ENCODE data around the gene SLC37A1.

Gene SLC37A1

DNA sequence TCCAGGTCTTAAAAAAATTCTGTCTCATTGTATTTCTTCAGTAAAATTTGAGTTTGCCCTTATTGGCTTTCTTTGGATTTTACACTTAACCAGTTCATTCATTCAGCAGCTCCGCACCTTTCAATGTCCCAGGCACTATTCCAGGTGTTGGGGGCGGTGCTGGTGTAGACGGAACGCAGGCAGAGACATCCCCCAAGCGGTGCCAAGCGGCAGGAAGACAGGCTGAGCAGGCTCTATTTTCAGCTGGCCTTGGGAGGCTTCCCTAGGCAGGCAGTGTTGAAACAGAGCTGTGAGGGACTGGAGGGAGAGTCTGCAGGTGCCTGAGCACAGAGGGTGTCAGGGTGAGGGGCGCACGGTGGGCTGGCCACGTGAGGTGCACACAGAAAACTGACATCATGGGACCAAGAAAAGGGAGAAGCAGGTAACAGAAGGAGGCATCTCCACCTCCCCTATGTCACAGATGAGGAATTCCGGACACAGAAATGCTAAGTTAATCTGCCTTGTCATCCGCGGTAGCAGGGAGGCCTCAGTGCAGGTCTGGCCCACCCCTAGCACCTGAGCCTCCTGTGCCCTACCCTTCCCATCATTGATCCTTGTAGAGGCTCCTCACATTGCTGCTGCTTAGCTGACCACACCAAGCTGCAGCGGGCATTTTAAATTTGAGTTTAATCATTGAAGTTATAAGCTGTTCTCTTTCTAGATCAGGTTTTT is 40.8 kb downstream of the SLC37A1 start:
- no peak overlapping the region for H3K27ac ChIP-seq
- no peak overlapping the region for H3K4me2 ChIP-seq (ENCODE audit: low read length)
- no peaks in the 10 kb centered on the region for H3K79me2 ChIP-seq
- H3K4me3 ChIP-seq (ENCODE audit: low read depth, low read length), result no peak overlapping the region
- no peaks in the 10 kb centered on the region for H3K36me3 ChIP-seq (ENCODE audit: control insufficient read depth, insufficient read depth, low read length)
- no peaks in the 10 kb centered on the region for H3K4me1 ChIP-seq
- H3K27me3 ChIP-seq (ENCODE audit: control insufficient read depth, insufficient read depth, low read length), result no peaks in the 10 kb centered on the region
- H3K9ac ChIP-seq, result no peak overlapping the region
- no peaks in the 10 kb centered on the region for H3K9me3 ChIP-seq (ENCODE audit: control insufficient read depth, low read length)
- TF ChIP-seq, protein P1, sequence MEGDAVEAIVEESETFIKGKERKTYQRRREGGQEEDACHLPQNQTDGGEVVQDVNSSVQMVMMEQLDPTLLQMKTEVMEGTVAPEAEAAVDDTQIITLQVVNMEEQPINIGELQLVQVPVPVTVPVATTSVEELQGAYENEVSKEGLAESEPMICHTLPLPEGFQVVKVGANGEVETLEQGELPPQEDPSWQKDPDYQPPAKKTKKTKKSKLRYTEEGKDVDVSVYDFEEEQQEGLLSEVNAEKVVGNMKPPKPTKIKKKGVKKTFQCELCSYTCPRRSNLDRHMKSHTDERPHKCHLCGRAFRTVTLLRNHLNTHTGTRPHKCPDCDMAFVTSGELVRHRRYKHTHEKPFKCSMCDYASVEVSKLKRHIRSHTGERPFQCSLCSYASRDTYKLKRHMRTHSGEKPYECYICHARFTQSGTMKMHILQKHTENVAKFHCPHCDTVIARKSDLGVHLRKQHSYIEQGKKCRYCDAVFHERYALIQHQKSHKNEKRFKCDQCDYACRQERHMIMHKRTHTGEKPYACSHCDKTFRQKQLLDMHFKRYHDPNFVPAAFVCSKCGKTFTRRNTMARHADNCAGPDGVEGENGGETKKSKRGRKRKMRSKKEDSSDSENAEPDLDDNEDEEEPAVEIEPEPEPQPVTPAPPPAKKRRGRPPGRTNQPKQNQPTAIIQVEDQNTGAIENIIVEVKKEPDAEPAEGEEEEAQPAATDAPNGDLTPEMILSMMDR (IDR thresholded peaks at IDR 0.05), result no peak
- H2AFZ ChIP-seq, result no peak overlapping the region

DNA sequence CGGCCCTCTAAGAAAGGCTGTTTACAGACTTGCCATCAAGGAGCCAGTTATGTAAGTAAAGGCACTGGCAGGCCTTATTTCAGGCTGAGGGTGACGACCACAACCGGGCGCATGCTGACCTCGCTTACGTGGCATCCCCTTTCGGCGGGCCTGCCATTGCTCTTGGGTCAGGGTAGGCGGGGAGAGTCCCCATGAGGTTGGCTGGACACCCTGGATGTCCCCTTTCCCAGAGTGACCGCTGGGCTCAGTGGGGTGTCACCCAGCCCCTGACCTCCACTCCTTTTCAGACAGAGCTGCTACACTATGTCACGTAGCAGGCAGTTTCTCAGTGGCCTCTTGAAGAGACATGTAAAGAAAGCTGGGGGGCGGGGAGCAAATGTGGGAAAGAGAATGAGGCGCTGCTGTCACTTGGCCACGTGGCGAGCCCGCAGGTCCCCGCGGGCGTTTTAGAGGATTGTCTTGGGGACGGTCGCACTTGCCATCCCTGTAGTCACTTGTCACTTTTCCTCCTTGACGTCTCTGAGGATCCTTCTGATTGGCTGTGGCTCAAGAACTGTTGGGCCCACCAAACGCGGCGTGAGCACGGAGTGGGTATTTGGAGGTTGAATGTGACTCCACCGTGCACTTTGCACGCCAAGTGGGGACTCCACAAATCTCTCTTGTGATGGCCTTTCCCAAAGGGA is 42.2 kb downstream of the SLC37A1 start:
- no peaks in the 10 kb centered on the region for H3K36me3 ChIP-seq (ENCODE audit: control insufficient read depth, insufficient read depth, low read length)
- no peak overlapping the region for H3K4me2 ChIP-seq (ENCODE audit: low read length)
- H3K27ac ChIP-seq, result no peak overlapping the region
- H3K4me1 ChIP-seq, result no peaks in the 10 kb centered on the region
- no peaks in the 10 kb centered on the region for H3K27me3 ChIP-seq (ENCODE audit: control insufficient read depth, insufficient read depth, low read length)
- H3K4me3 ChIP-seq (ENCODE audit: low read depth, low read length), result no peak overlapping the region
- TF ChIP-seq, protein P1 (IDR thresholded peaks at IDR 0.05), result no peak
- H3K9me3 ChIP-seq (ENCODE audit: control insufficient read depth, low read length), result no peaks in the 10 kb centered on the region
- H3K79me2 ChIP-seq, result no peaks in the 10 kb centered on the region
- no peak overlapping the region for H2AFZ ChIP-seq
- H3K9ac ChIP-seq, result no peak overlapping the region

DNA sequence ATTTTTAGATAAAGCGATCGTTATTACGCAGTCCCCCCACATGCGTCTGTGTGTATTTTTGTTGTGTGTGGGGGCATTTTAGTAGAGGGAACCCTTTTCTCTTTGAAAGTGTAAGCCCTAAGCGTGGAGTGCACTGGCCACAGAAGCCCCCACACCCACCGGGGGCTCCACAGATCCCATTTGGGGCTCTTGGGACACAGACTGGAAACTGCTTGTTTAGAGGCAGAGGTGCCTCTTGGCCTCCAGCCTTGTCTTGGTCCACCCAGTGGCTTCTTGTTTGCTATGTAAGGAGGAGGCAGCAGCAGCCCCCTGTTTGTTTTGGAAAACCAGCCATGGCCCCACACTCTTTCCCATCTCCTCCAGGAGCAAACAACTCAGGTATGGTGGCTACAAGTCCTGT is 42.8 kb downstream of the SLC37A1 start:
- H3K4me2 ChIP-seq (ENCODE audit: low read length), result no peak overlapping the region
- H3K4me3 ChIP-seq (ENCODE audit: low read depth, low read length), result no peak overlapping the region
- no peaks in the 10 kb centered on the region for H3K36me3 ChIP-seq (ENCODE audit: control insufficient read depth, insufficient read depth, low read length)
- H3K27me3 ChIP-seq (ENCODE audit: control insufficient read depth, insufficient read depth, low read length), result no peaks in the 10 kb centered on the region
- H3K9me3 ChIP-seq (ENCODE audit: control insufficient read depth, low read length), result no peaks in the 10 kb centered on the region
- H3K9ac ChIP-seq, result no peak overlapping the region
- no peaks in the 10 kb centered on the region for H3K79me2 ChIP-seq
- no peak overlapping the region for H3K27ac ChIP-seq
- H2AFZ ChIP-seq, result no peak overlapping the region
- no peaks in the 10 kb centered on the region for H3K4me1 ChIP-seq
- TF ChIP-seq, protein P1 (IDR thresholded peaks at IDR 0.05), result no peak

DNA sequence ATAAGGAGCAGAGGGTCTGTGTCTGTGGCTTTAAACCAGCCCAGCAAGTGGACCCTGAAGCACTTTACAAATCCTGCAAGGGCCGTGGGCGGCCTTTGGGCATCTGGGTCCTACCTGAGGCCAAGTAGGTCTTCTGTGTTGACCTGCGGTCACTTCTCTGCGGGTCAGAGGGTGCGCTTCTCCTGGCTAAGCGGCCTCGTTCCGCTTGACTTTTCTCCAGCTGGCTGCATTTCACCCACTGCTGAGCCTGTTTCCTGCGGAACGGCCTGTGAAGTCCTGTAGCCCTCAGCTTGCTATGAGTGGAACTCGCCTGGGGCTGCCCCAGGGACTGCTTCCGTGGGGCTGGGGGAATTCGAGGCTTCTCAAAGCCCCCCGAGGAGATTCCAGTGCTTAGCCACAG is 43.3 kb downstream of the SLC37A1 start:
- Histone ChIP-seq H3K9me3 (ENCODE audit: control insufficient read depth, low read length) (no peaks in the 10 kb centered on the region), H3K4me1 (no peaks in the 10 kb centered on the region), H3K9ac (no peak overlapping the region), H3K27ac (no peak overlapping the region), H2AFZ (no peak overlapping the region), H3K4me3 (ENCODE audit: low read depth, low read length) (no peak overlapping the region), H3K36me3 (ENCODE audit: control insufficient read depth, insufficient read depth, low read length) (no peaks in the 10 kb centered on the region), H3K4me2 (ENCODE audit: low read length) (no peak overlapping the region), H3K27me3 (ENCODE audit: control insufficient read depth, insufficient read depth, low read length) (no peaks in the 10 kb centered on the region), H3K79me2 (no peaks in the 10 kb centered on the region)
- TF ChIP-seq, protein P1 (IDR thresholded peaks at IDR 0.05), result no peak
